Kidney (tissue), 14 donors: ENCODE results near the gene RHBDL1. TPM values are rescaled to one million over a fixed set of nuclear protein-coding genes. Genes with fewer than 3 reads are reported as not detected.

Source experiments
- DNase-seq, 5 donors: peaks; one replicate each; pipeline ENCODE4 v3.0.0-alpha.2; 2013 to 2020
- FAIRE-seq: peaks from 2 replicates; lab custom pipeline; 2012; peaks lifted over from hg19 to GRCh38; lab: Jason Lieb, UNC
- H3K27ac ChIP-seq, 2 donors: one replicate each; pipeline ENCODE4 v1.7.0; 2013; ENCODE audit warnings: low read depth in 2 of 2, low read length in 2 of 2, inconsistent platforms in 1 of 2
- H3K27me3 ChIP-seq: one replicate; pipeline ENCODE4 v1.7.1; 2013; ENCODE audit warnings: low read length, inconsistent platforms; ENCODE audit not compliant: control insufficient read depth, insufficient read depth
- H3K36me3 ChIP-seq, 3 donors: one replicate each; pipeline versions ENCODE4 v1.7.0 to v1.7.1; 2013; ENCODE audit warnings: low read length in 3 of 3, control low read depth in 1 of 3, inconsistent platforms in 1 of 3; ENCODE audit not compliant: insufficient read depth in 3 of 3, control insufficient read depth in 2 of 3
- H3K4me1 ChIP-seq, 3 donors: one replicate each; pipeline versions ENCODE4 v1.7.0 to v1.7.1; 2013; ENCODE audit warnings: low read length in 3 of 3, inconsistent platforms in 1 of 3, low read depth in 1 of 3; ENCODE audit not compliant: control insufficient read depth in 2 of 3, insufficient read depth in 2 of 3
- H3K4me3 ChIP-seq, 3 donors: one replicate each; pipeline versions ENCODE4 v1.7.0 to v1.8.1; 2013; ENCODE audit warnings: low read length in 3 of 3, control low read depth in 1 of 3, inconsistent platforms in 1 of 3
- H3K9ac ChIP-seq, 3 donors: one replicate each; pipeline versions ENCODE4 v1.7.0 to v1.7.1; 2013; ENCODE audit warnings: low read length in 3 of 3, control low read depth in 1 of 3, inconsistent platforms in 1 of 3
- H3K9me3 ChIP-seq, 3 donors: one replicate each; pipeline versions ENCODE4 v1.7.0 to v1.7.1; 2013; ENCODE audit warnings: low read length in 3 of 3, control low read depth in 1 of 3, inconsistent platforms in 1 of 3; ENCODE audit not compliant: control insufficient read depth in 2 of 3, insufficient read depth in 1 of 3
- CTCF ChIP-seq: IDR thresholded peaks from 3 replicates; pipeline ENCODE4 v1.5.1; 2012; ENCODE audit warnings: mild to moderate bottlenecking, moderate library complexity, borderline replicate concordance; ENCODE audit not compliant: insufficient read depth; ENCODE audit errors: extremely low read depth
- intact Hi-C: fragments of 100-400 bp; cut with DNase I; formaldehyde crosslinking; loops from one replicate; pipeline ENCODE4 v1.11.1; 2022
- polyA plus RNA-seq: library from polyadenylated mRNA; stranded (reverse); fragments of 350-450 nt; fragmentation: Illumina TruSeq; extraction: RNeasy Lipid Tissue Mini Kit (QIAGEN cat#74804); gene quantifications from one replicate; pipeline ENCODE4 v1.2.3, GENCODE V29; 2014; ENCODE audit warnings: low read depth, low replicate concordance; ENCODE audit not compliant: insufficient read depth
- total RNA-seq: library from RNA; stranded (reverse); fragmentation: NEBNext Ultra II Directional; extraction: Animal tissue kit (Norgen Biotek cat#: 25700); gene quantifications from one replicate; pipeline ENCODE4 v1.2.1, GENCODE V29; 2021
- donor health status: control.
- donor health status: control.
- donor health status: control.
- donor health status: control.
- donor health status: control.
- donor health status: DM: yes; HTN: yes; CAD: no.
- donor health status: Normal renal cell carcinoma (clear cell type).

The RHBDL1 gene
- total and polyA plus RNA-seq, 2 donors from 2014 or later = 0.88 to 9.7 TPM

- Histone ChIP-seq H3K4me3 (no peak overlapping the region), H3K4me1 (peaks cover 0 to 19% (median 4%) of the 10 kb centered on the region in 3 donors), H3K27ac (no peak overlapping the region), H3K27me3 (no peaks in the 10 kb centered on the region), H3K36me3 (peaks cover 0 to 12% (median 10%) of the 10 kb centered on the region in 3 donors), H3K9ac (no peak overlapping the region), H3K9me3 (no peaks in the 10 kb centered on the region)
- FAIRE-seq (no peak), DNase-seq (no peak)
- TF ChIP-seq CTCF = no peak
- intact Hi-C loops = no loop called here
Observed at GRCh38 chr16:670485-671352, 4.8 kb upstream of the RHBDL1 start.

DNA sequence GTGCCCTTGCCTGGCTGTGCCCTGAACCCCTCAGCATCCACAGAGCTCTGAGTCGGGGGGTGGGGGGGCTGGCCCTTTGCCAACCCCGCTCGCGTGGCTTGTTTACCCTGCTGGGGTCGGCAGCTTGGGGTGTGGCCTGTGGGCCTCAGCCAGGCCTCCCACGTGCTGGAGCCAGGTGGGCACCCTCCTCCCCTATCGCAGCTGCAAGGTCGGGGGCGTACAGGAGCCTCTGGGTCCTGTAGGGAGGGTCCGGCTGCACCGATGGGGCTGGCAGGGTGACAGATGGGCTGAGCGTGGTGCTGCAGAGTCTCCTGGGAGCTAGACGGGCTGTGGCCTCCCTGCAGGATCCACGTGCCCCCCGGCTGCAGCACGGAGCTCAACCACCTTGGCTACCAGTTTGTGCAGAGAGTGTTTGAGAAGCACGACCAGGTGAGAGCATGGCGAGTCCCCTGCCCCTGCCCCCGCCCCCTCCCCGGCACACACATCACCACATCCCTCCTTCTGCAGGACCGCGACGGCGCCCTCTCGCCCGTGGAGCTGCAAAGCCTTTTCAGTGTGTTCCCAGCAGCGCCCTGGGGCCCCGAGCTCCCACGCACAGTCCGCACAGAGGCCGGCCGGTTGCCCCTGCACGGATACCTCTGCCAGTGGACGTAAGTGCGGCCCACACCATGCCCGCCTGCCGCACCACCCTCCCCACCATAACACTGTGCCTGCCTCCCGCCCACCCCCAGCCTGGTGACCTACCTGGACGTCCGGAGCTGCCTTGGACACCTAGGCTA is 3.9 kb upstream of the RHBDL1 start:
- H3K36me3 ChIP-seq = peaks cover 0 to 12% (median 10%) of the 10 kb centered on the region in 3 donors
- DNase-seq = no peak

GRCh38 chr16:672371-672770 is 3.1 kb upstream of the RHBDL1 start:
- no peak overlapping the region for H3K9ac ChIP-seq
- H3K4me1 ChIP-seq = peaks cover 0 to 17% (median 4%) of the 10 kb centered on the region in 3 donors
- no peak overlapping the region for H3K27ac ChIP-seq
- no peak overlapping the region for H3K4me3 ChIP-seq
- intact Hi-C loops = no loop called here
- TF ChIP-seq CTCF = no peak
- no peaks in the 10 kb centered on the region for H3K9me3 ChIP-seq
- DNase-seq (no peak), FAIRE-seq (no peak)
- H3K36me3 ChIP-seq = peaks cover 0 to 12% (median 10%) of the 10 kb centered on the region in 3 donors
- H3K27me3 ChIP-seq = no peaks in the 10 kb centered on the region

More for the DNA sequence above, 3.9 kb upstream of the RHBDL1 start:
- Histone ChIP-seq H3K27ac (no peak overlapping the region), H3K9me3 (no peaks in the 10 kb centered on the region), H3K4me3 (no peak overlapping the region), H3K4me1 (peaks cover 0 to 19% (median 4%) of the 10 kb centered on the region in 3 donors), H3K9ac (no peak overlapping the region), H3K27me3 (no peaks in the 10 kb centered on the region)
- intact Hi-C loops = no loop called here
- no peak for FAIRE-seq
- TF ChIP-seq CTCF = no peak
